IMR-90 (cell line): ENCODE measurements around the gene HMGCS2. TPM values are rescaled to one million over a fixed set of nuclear protein-coding genes. Genes with fewer than 3 reads are reported as not detected.

Experiments used
- ATAC-seq: fragments of 200-7000 bp; cut with Tn5 transposase; 2 replicates; pipeline ENCODE4 v1.9.1; 2020; ENCODE audit warnings: low read depth, mild to moderate bottlenecking, moderate library complexity
- BruUV-seq: library from RNA; stranded (reverse); fragments of 400-500 nt; replicated peaks from 2 replicates; lab custom pipeline; 2021; lab: Mats Ljungman, UMichigan
- CTCF ChIA-PET: fragments of 300-600 bp; formaldehyde crosslinking; extraction: SDS; loops from one replicate; lab custom pipeline; 2021; ENCODE audit warnings: antibody characterized with exemption; lab: Yijun Ruan, JAX
- POLR2A ChIA-PET: fragments of 300-600 bp; sonication (Branson Sonifier 250); formaldehyde crosslinking; loops from one replicate; lab custom pipeline; 2022; ENCODE audit warnings: antibody characterized with exemption; ENCODE audit not compliant: unreplicated experiment; lab: Charles Lee
- DNase-seq: peaks from one replicate; pipeline ENCODE4 v3.0.0; 2013
- H2AFZ ChIP-seq: replicated peaks from 2 replicates; pipeline ENCODE3; 2013; ENCODE audit warnings: low read length, mild to moderate bottlenecking; ENCODE audit not compliant: poor library complexity
- H2AK5ac ChIP-seq: 2 replicates; pipeline ENCODE4 v1.6.1; 2013; ENCODE audit warnings: low read depth, low read length, inconsistent platforms
- H2AK9ac ChIP-seq: replicated peaks from 2 replicates; pipeline ENCODE3; 2013; ENCODE audit warnings: mild to moderate bottlenecking, low read depth, low read length, moderate library complexity; ENCODE audit not compliant: poor library complexity
- H2BK120ac ChIP-seq: 2 replicates; pipeline ENCODE4 v1.6.1; 2013; ENCODE audit warnings: low read depth, low read length, inconsistent platforms
- H2BK15ac ChIP-seq: 3 replicates; pipeline ENCODE4 v1.6.1; 2013; ENCODE audit warnings: low read depth, low read length, inconsistent platforms
- H2BK20ac ChIP-seq: 2 replicates; pipeline ENCODE4 v1.6.1; 2013; ENCODE audit warnings: low read depth, mild to moderate bottlenecking, inconsistent platforms, low read length, moderate library complexity
- H2BK5ac ChIP-seq: 2 replicates; pipeline ENCODE4 v1.6.1; 2013; ENCODE audit warnings: mild to moderate bottlenecking, low read depth, low read length, inconsistent platforms; ENCODE audit not compliant: poor library complexity, severe bottlenecking
- H3K14ac ChIP-seq: replicated peaks from 2 replicates; pipeline ENCODE4 v1.6.1; 2013; ENCODE audit warnings: low read depth, low read length, inconsistent platforms
- H3K18ac ChIP-seq: 2 replicates; pipeline ENCODE4 v1.6.1; 2013; ENCODE audit warnings: low read depth, low read length, control low read depth
- H3K23ac ChIP-seq: 2 replicates; pipeline ENCODE4 v1.6.1; 2013; ENCODE audit warnings: low read depth, low read length, inconsistent platforms
- H3K27ac ChIP-seq: 2 replicates; pipeline ENCODE4 v1.5.1; 2013; ENCODE audit warnings: mild to moderate bottlenecking, control low read depth, low read length; ENCODE audit not compliant: insufficient read depth
- H3K27me3 ChIP-seq: 2 replicates; pipeline ENCODE4 v1.6.1; 2013; ENCODE audit warnings: low read length; ENCODE audit not compliant: control insufficient read depth, insufficient read depth
- H3K36me3 ChIP-seq: 2 replicates; pipeline ENCODE4 v1.6.1; 2013; ENCODE audit warnings: low read length, mixed read lengths; ENCODE audit not compliant: control insufficient read depth, insufficient read depth
- H3K4ac ChIP-seq: 2 replicates; pipeline ENCODE4 v1.6.1; 2013; ENCODE audit warnings: low read depth, low read length, inconsistent platforms
- H3K4me1 ChIP-seq: 2 replicates; pipeline ENCODE4 v1.6.1; 2013; ENCODE audit warnings: low read length, mixed read lengths; ENCODE audit not compliant: control insufficient read depth, insufficient read depth
- H3K4me2 ChIP-seq: 2 replicates; pipeline ENCODE4 v1.6.1; 2013; ENCODE audit warnings: low read depth, mild to moderate bottlenecking, control low read depth, low read length, moderate library complexity
- H3K4me3 ChIP-seq: 2 replicates; pipeline ENCODE4 v1.5.1; 2013; ENCODE audit warnings: low read depth, mild to moderate bottlenecking, control low read depth, low read length, moderate library complexity; ENCODE audit not compliant: insufficient read depth
- H3K56ac ChIP-seq: 2 replicates; pipeline ENCODE4 v1.6.1; 2013; ENCODE audit warnings: low read length, inconsistent platforms; ENCODE audit not compliant: insufficient read depth; ENCODE audit errors: extremely low read depth
- H3K79me1 ChIP-seq, 2 experiments: 2 replicates each; pipeline ENCODE4 v1.6.1; 2013; ENCODE audit warnings: low read length in 2 of 2, inconsistent platforms in 1 of 2, low read depth in 1 of 2
- H3K9ac ChIP-seq: 2 replicates; pipeline ENCODE4 v1.6.1; 2013; ENCODE audit warnings: low read depth, low read length, control low read depth
- H3K9me1 ChIP-seq: 2 replicates; pipeline ENCODE4 v1.6.1; 2013; ENCODE audit warnings: low read length, inconsistent platforms; ENCODE audit not compliant: insufficient read depth
- H3K9me3 ChIP-seq: 2 replicates; pipeline ENCODE4 v1.6.1; 2013; ENCODE audit warnings: low read length; ENCODE audit not compliant: control insufficient read depth, insufficient read depth
- H4K20me1 ChIP-seq: 2 replicates; pipeline ENCODE4 v1.6.1; 2013; ENCODE audit warnings: low read length, inconsistent platforms; ENCODE audit not compliant: insufficient read depth
- H4K5ac ChIP-seq: 2 replicates; pipeline ENCODE4 v1.6.1; 2013; ENCODE audit warnings: mild to moderate bottlenecking, low read depth, low read length, control low read depth
- H4K8ac ChIP-seq, 2 experiments: 2 replicates each; pipeline ENCODE4 v1.6.1; 2013; ENCODE audit warnings: low read depth in 2 of 2, low read length in 2 of 2, control low read depth in 1 of 2, inconsistent platforms in 1 of 2
- H4K91ac ChIP-seq: 2 replicates; pipeline ENCODE4 v1.6.1; 2013; ENCODE audit warnings: low read depth, low read length, inconsistent platforms; ENCODE audit not compliant: insufficient read depth
- CHD1 ChIP-seq: IDR thresholded peaks from 2 replicates; pipeline ENCODE4 v1.6.1; 2012; ENCODE audit warnings: low read depth, low read length, improper control_type of control experiment
- MAZ ChIP-seq: IDR thresholded peaks from 2 replicates; pipeline ENCODE4 v1.6.1; 2012; ENCODE audit warnings: low read depth, mild to moderate bottlenecking, low read length, improper control_type of control experiment, moderate library complexity, borderline replicate concordance
- POLR2A ChIP-seq: IDR thresholded peaks from 2 replicates; pipeline ENCODE4 v1.6.1; 2012; ENCODE audit warnings: mild to moderate bottlenecking, low read depth, low read length
- RAD21 ChIP-seq: IDR thresholded peaks from 2 replicates; pipeline ENCODE4 v1.6.1; 2012; ENCODE audit warnings: low read length, improper control_type of control experiment
- SMC3 ChIP-seq: fragments of 150-350 bp; IDR thresholded peaks from 2 replicates; pipeline ENCODE4 v1.6.1; 2016; ENCODE audit warnings: low read depth, mild to moderate bottlenecking, antibody characterized with exemption, low read length, moderate library complexity
- USF2 ChIP-seq: fragments of 150-350 bp; IDR thresholded peaks from 2 replicates; pipeline ENCODE4 v1.6.1; 2017; ENCODE audit warnings: mild to moderate bottlenecking, antibody characterized with exemption, low read length, low read depth
- WGBS, 2 experiments: methylation state at CpG; one replicate each; pipeline versions ENCODE4 v1.1.5 to v1.1.7; 2013; ENCODE audit warnings: missing lambda C conversion rate in 2 of 2; ENCODE audit not compliant: insufficient read length in 1 of 2; ENCODE audit errors: extremely low coverage in 2 of 2; 5-methylcytosine and 5-hydroxymethylcytosine counted together
- dilution Hi-C: fragments of 300-500 bp; cut with HindIII; formaldehyde crosslinking; loops from one replicate; pipeline ENCODE4 v1.14.3; 2018; ENCODE audit warnings: low sequenced_read_pairs; ENCODE audit not compliant: unreplicated experiment
- in situ Hi-C: fragments of 300-500 bp; cut with MboI; formaldehyde crosslinking; loops from 3 replicates; pipeline ENCODE4 v1.14.3; 2019; ENCODE audit warnings: low sequenced_read_pairs, inconsistent platforms, mixed read lengths
- intact Hi-C: fragments of 100-400 bp; cut with micrococcal nuclease; formaldehyde crosslinking; loops from 2 replicates; pipeline ENCODE4 v1.10.0; 2022
- polyA plus RNA-seq, 3 experiments: library from polyadenylated mRNA; depleted of rRNA; stranded (reverse); fragments of >200 nt; gene quantifications; 2 replicates each; pipeline ENCODE4 v1.2.3, GENCODE V29; 2012; ENCODE audit warnings: low replicate concordance in 1 of 3
- total RNA-seq: library from RNA; depleted of rRNA; stranded (reverse); fragments of >200 nt; gene quantifications from 2 replicates; pipeline ENCODE4 v1.2.3, GENCODE V29; 2012

Gene HMGCS2
- total and polyA plus RNA-seq, 2 of the 4 experiments (the other 2 are of a cell fraction), result not detected

GRCh38 chr1:119758584-119758983 is 10.1 kb downstream of the HMGCS2 start:
- Histone ChIP-seq H3K18ac (no peak overlapping the region), H2BK20ac (no peak overlapping the region), H3K9me3 (no peaks in the 10 kb centered on the region), H2BK120ac (no peak overlapping the region), H3K79me1 (no peaks in the 10 kb centered on the region), H3K9me1 (no peaks in the 10 kb centered on the region), H3K9ac (no peak overlapping the region), H3K27ac (no peak overlapping the region), H3K36me3 (no peaks in the 10 kb centered on the region), H4K20me1 (no peaks in the 10 kb centered on the region), H2AK9ac (no peak overlapping the region), H4K5ac (no peak overlapping the region), H3K56ac (no peak overlapping the region), H3K4me2 (no peak overlapping the region), H3K4me1 (no peaks in the 10 kb centered on the region), H3K23ac (no peak overlapping the region), H3K14ac (no peak overlapping the region), H3K4ac (no peak overlapping the region), H2BK5ac (no peak overlapping the region), H2AFZ (no peak overlapping the region), H4K91ac (no peak overlapping the region), H2AK5ac (no peak overlapping the region), H3K27me3 (peaks cover 6% of the 10 kb centered on the region), H3K4me3 (no peak overlapping the region), H4K8ac (no peak overlapping the region), H2BK15ac (no peak overlapping the region)
- 100% methylated on average over 1 of the region's 3 CpGs; no CpG with 5 or more reads in 1 of the 2 experiments for WGBS, 2 experiments
- intact Hi-C loops (no loop called here), dilution Hi-C loops (no loop called here), in situ Hi-C loops (loop anchor here (10.0 kb wide), 1 partner anchor 56 kb away; the partner anchor contains the start of gene REG4)
- POLR2A ChIA-PET, result no interaction called here
- TF ChIP-seq RAD21 (no peak), POLR2A (no peak), CHD1 (no peak), MAZ (no peak), USF2 (no peak), SMC3 (no peak)
- CTCF ChIA-PET, result no interaction called here
- BruUV-seq, result no TSS peak
- ATAC-seq (no peak), DNase-seq (no peak)
